GM18873 (cell line): Measurements from ENCODE around the gene ZNF638.
"Not testable (repeated sequence)": the region's sequence is repeated elsewhere in the genome, so short reads cannot be mapped to it uniquely, and the experiment has no call there.

Source experiments
- ATAC-seq: cut with Tn5 transposase; IDR thresholded peaks from one replicate; pipeline ENCODE4 v1.9.1; 2021; ENCODE audit warnings: mild to moderate bottlenecking, moderate library complexity, moderate number of reproducible peaks; ENCODE audit not compliant: unreplicated experiment, low FRiP score

ZNF638 gene

DNA sequence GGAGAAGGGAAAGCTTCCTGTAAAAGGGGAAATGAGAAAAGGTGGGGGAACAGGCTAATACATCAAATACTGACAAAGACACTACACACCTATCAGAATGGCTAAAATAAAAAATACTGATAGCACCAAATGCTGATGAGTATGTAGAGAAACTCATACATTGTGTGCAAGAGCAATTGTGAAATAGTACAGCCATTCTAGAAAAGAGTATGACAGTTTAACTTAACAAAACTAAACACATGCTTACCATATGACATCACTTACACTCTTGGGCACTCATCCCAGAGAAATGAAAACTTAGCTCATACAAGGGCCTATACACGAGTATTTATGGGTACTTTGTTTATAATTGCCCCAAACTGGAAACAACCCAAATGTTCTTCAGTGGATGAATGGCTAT, 53.4 kb downstream of the ZNF638 start:
- ATAC-seq: no peak

DNA sequence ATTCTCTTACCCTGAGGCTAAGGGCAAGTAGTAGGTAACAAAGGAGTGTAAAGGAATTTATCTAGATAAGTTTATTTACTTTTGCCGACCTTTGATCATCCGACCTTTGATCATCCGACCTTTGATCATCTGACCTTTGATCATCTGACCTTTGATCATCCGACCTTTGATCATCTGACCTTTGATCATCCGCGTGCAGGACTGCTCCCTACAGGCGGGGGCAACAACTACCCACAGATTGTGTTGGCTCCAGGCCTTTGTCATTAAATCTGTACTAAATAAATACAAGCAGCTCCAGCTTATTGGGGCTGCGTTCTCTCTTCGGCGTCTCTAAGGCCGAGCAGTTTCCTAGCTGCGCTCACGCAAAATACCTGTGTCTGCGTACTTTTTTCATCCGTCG, 56.6 kb downstream of the ZNF638 start:
- ATAC-seq: no peak

DNA sequence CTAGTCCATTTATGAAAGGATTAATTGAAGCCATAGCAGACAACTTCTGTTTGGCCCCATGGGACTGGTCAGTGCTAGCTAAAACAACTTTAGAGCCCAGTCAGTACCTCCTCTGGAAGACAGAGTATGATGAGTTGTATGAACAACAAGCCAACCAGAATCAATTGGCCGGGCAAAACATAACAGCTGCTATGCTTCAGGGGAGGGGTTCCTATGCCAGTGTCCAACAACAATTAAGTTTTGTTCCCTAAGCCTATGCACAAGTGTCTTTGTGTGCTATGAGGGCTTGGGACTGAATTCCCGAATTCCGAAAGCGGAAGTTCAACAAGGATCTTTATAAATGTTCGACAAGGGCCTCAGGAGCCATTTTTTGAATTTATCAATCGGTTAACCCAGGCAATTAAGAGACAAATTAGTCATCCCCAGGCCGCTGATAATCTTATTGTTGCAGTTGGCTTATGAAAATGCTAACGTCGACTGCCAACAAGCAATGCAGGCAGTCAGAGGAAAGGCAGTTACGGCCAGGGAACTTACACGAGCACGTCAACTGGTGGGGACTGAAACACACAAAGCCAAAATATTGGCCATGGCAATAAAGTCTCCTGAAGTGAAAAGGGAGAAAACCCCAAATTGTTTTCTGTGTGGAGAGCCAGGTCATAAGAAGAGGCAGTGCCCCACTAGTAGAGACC, 57.9 kb downstream of the ZNF638 start:
- no peak for ATAC-seq

DNA sequence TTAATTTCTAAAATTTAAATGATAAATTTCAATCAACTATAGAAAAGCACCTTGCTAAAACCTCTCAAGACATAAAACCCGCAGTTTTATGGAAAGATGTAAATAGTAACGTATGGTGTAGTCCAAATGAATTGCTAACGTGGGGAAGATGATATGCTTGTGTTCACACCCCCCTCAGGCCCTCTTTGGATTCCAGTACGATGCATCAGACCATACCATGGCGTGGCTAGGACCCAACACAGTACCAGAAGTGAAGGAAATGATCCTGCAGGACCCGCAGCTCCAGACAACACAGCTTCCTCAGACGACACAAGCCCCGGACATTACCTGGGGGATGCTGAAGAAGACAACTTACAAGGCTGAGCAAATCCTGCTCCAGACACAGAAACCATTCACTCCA, 61.6 kb downstream of the ZNF638 start:
- no peak for ATAC-seq

DNA sequence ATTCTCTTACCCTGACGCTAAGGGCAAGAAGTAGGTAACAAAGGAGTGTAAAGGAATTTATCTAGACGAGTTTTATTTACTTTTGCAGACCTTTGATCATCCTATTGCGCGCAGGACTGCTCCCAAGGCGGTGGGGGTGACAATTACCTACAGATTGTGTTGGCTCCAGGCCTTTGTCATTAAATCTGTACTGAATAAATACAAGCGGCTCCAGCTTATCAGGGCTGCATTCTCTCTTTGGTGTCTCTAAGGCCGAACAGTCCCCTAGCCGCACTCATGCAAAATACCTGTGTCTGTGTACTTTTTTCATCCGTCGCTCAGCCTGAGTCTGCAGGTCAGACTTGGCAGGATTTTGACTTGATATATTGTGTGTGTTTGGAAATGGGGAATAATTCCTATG, 63.9 kb downstream of the ZNF638 start:
- no peak for ATAC-seq

DNA sequence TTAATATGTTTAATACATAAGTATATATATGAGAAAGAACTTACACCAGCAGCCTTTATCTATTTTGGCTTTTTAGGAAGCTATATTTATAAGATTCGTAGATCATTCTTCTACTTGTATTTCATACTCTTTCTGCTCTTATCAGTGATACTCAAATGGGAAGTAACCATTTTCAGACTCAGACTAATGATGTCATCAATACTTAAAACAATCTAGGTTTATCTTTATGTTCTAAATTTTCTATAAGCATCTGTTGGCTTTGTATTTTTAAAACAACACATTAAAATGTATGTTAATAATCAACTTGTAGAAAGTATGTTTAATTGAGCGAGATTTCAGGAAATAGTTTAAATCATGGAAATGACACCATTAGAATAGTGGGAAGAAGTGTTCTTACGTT, 70.8 kb downstream of the ZNF638 start:
- no peak for ATAC-seq

DNA sequence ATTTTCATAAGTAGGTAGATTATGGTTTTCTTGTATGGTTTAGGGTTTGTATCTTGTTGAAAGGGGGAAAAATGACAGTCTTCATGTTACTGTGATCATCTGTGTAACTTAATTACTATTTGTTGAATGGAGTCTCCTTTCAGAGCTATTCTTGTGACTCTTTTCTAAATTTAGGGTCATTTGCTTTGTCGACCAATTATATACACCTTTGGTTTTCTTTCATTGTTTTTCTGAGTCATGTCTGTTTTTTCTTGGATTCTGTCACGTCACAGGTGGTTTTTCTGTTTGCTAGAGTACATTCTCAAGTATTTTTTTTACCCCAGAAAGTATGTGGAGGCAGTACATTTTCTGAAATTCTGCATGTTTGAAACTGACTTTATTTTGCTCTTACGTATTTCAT, 78.0 kb downstream of the ZNF638 start:
- no peak for ATAC-seq

DNA sequence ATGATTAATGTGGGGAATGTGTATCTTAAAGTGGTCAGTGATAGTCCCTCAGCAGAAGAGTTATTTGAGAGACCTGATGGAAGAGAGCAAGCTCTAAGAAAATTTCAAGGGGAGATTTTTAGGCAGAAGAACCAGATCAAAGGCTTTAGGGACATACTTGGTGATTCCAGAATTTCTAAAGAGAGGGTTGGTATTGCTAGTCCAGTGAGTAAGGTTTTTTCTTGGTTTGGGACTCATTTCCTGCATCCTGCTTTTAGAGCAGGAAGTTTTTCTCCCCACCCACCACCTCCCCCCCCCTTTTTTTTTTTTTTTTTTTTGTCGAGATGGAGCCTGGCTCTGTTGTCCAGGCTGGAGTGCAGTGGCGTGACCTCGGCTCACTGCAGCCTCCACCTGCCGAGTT, 79.1 kb downstream of the ZNF638 start:
- ATAC-seq: no peak

DNA sequence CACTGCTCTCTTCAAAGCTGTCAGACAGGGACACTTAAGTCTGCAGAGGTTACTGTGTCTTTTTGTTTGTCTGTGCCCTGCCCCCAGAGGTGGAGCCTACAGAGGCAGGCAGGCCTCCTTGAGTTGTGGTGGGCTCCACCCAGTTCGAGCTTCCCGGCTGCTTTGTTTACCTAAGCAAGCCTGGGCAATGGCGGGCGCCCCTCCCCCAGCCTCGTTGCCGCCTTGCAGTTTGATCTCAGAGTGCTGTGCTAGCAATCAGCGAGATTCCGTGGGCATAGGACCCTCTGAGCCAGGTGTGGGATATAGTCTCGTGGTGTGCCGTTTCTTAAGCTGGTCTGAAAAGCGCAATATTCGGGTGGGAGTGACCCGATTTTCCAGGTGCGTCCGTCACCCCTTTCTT, 85.3 kb downstream of the ZNF638 start:
- not testable (repeated sequence) for ATAC-seq

DNA sequence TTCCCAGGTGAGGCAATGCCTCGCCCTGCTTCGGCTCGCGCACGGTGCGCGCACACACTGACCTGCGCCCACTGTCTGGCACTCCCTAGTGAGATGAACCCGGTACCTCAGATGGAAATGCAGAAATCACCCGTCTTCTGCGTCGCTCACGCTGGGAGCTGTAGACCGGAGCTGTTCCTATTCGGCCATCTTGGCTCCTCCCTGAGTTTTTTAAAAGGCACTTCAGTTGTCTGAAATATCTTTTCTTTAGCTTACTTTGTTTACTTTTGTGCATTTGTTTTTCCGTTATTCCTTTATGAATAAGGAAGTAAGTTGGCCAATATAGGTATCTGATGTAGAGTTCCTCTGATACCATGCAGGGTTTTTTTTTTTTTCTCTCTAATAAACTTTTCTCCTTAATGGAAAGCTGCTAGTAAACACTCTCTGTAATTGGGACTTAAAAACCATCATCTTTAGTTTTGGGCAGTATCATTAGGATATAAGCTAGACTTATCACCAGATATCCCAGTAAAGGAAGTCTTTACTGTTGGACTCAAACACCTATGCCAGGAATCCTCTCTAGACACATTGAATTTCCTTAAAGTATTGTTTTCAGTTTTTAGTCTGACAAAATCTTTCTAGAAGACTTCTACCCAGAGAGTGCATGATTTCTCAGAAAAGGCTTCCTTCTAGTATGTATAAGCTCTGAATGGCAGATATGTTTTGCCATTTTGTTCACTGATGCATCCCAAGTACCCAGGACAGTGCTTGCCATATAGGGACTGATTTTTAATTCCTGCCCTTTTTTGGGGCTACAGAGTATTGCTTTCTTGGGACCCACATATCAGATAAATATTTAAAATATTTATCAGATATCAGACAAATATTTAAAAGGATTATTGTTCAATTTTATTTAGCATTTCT, 86.0 kb downstream of the ZNF638 start:
- no peak for ATAC-seq

DNA sequence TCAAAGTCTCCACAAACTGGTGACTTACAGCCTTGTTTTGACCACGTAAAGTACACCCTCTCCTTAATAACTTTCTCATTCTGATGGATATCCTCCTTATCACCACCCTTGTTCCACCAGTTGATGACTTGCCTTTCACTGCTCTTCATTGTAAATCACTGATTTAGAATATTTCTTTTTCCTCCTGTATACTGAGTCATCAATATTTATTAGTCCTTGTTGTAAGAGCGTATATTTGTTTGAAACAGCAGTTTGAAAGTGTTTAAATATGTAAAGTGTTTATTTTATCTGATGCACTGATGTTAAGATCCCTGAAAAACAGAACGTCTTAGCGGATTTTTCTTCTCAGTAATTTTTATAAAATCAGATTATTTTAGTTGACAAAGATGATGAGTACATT, 87.6 kb downstream of the ZNF638 start:
- ATAC-seq: no peak

DNA sequence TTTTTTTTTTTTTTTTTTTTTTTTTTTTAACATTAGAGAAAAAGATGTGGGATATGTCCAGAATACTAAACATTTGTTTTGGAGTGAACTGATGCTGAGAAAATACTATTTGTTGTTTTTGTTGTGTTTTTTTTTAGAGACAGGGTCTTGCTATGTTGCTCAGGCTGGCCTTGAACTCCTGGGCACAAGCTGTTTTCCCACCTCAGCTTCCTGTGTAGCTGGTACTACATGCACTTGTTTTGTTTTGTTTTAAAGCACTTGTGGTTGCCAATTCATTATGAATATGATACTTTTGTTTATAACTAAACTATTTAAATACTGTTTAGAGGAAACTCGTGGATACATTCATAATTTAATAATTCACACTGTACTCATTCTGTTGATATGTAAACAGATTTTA, 88.4 kb downstream of the ZNF638 start:
- ATAC-seq: no peak

DNA sequence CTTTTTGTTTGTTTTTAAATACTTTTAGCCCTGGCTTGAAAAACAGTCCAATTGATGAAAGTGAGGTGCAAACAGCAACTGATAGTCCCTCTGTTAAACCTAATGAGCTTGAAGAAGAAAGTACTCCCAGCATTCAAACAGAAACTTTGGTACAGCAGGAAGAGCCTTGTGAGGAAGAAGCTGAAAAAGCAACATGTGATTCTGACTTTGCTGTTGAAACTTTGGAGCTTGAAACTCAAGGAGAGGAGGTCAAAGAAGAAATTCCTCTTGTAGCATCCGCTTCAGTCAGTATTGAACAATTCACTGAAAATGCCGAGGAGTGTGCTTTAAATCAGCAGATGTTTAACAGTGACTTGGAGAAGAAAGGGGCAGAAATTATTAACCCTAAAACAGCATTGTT, 91.2 kb downstream of the ZNF638 start:
- no peak for ATAC-seq

DNA sequence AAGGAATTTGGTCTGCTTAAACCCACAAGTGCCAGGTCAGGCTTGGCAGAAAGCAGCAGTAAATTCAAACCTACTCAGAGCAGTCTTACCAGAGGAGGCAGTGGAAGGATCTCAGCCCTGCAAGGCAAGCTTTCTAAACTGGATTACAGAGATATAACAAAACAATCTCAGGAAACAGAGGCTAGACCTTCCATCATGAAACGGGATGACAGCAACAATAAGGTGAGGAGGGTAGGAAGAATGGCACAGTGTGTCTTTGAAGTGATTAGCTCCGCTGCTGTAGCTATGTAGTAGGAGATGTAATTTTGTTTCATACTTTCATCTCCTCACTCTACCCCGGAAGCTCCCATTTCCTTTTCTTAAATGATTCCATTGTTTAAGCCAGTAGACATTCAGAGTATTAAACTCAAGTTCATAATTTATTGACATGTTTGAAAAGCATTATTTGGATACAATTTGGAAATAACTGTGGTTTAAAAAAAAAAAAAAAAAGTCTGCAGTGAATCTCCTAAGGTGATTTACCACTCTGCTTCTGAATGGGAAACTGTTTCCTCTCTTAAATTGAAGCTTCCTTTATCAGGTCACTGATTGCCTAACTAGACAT, 92.3 kb downstream of the ZNF638 start:
- ATAC-seq: no peak

DNA sequence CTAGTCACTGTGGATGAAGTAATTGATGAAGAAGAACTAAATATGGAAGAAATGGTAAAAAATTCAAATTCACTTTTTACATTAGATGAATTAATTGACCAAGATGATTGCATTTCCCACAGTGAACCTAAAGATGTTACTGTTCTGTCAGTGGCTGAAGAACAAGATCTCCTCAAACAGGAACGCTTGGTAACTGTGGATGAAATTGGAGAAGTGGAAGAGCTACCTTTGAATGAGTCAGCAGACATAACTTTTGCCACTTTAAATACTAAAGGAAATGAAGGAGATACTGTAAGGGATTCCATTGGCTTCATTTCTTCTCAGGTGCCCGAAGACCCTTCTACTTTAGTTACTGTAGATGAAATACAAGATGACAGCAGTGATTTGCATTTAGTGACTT, 95.1 kb downstream of the ZNF638 start:
- ATAC-seq: no peak

DNA sequence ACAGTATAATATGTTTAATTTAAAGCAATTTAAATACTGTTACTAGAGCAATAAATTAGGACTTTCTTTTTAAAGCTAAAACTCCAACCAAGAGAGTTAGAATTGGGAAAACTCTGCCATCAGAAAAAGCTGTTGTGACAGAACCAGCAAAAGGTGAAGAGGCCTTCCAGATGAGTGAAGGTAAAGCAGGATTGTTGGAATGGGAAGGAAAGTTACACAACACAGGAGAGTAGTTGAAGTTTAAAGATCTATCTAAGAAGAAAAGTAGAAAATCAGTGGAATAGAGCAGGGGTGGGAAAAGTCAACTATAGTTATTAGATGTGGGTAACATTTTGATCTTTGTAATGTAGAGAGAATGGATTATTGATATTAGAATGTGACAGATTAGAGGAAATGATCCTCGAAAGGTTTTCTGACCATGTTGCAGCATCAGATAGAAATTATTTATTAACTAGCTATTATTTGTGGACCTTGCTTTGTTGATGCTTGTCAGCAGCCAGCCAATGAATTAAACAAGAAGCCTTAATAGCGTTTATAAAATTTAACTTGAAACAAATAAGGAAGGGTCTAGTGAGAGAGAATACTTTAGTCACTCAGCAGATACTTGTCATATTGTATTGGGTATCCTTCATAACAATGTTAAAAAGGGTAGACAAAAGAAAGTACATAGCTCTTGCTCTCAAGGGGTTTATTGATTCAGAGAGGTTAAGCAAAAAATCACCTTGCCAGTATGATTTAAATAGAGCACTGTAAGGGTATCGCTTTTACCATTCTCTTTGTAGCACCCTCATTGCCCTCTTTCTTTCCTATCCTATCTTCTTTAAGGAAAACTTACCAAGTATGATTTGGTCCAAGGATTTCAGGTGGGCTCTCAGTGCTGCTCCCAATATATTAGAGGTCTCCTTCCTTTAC, 97.1 kb downstream of the ZNF638 start:
- ATAC-seq: no peak

DNA sequence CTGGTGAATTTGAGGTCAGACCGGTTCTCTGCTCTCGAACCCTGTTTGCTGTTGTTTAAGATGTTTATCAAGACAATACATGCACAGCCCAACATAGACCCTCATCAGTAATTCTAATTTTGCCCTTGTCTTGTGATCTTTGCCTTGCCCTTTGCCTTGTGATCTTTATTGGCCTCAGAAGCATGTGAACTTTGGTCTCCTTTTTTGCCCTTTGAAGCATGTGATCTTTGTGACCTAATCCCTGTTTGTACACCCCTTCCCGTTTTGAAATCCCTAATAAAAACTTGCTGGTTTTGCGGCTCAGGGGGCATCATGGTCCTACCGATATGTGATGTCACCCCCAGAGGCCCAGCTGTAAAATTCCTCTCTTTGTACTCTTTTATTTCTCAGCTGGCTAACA, 113.6 kb downstream of the ZNF638 start:
- ATAC-seq: not testable (repeated sequence)

DNA sequence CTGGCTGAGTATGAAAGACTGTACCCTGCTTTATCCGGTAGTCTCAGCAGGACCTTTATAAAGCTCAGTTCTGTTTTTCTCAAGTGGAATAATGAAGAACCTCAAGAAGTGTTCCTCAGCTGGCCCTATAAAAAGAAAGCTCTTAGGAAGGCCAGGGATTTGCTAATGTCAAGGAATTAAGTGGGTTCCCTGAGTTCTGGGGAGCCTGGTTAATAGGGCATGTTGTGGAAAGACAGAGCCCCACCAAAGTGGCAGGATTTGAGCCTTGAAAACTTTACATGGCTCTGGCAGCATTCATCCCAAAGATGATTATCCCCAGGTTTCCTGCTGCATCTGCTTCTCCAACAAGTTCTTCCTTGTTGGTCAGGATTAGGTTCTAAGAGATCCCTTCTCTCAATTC, 114.9 kb downstream of the ZNF638 start:
- ATAC-seq: no peak

DNA sequence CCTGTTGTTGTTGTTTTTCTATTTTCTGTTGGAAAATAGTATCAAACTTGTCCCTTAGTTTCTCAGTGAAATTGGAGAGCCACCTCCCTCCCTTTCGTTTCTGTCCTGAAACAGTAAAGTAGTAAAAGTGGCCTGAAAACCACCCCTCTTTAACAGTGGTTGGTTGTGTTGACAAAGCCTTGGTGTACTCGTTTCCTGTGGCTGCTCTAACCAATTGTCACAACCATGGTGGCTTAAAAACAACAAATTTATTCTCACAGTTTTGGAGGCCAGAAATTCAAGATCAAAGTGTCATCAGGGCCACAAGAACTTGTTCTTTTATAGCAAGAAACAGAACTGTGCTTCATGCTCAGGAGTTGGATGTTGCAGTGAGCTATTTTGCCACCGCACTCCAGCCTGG, 117.8 kb downstream of the ZNF638 start:
- no peak for ATAC-seq

DNA sequence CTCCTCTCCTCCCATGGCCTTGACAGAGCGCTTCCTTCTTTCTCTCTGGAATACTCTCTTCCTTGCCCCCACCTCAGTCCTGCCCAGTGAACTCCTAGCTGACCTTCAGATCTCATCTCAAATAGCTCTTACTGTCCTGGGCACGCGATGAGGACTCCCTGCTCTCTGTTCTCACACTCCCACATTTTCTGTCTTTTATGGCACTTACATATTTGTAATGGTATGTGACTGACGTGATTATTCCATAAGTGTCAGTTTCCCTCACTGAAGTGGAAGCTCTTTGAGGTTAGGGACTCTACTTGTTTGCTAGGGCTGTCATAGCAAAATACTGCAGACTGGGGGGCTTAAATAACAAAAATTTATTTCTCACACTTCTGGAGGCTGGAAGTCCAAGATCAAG, 120.1 kb downstream of the ZNF638 start:
- no peak for ATAC-seq

DNA sequence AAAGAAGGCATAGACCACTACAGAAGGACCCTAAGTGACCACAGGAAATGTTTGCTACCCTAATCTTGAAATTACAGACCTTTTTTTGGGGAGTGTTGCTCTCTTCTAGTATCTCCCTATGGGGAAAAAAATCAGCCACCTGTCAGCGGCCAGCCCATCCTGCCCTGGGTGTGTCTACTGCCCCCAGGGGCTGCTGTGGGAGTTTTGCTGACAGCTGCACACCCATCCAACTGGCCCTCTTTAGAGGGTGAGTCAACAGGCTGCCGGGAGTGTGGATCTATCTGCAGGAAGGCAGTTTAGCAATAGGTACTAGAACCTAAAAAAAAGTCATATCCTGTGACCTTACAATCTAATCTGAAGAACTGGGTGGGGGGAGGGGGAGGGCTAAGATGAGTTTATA, 121.0 kb downstream of the ZNF638 start:
- ATAC-seq: no peak
